ENCODE results near the gene GSTM5.
"Not testable (repeated sequence)": the region's sequence is repeated elsewhere in the genome, so short reads cannot be mapped to it uniquely, and the experiment has no call there.

DNA sequence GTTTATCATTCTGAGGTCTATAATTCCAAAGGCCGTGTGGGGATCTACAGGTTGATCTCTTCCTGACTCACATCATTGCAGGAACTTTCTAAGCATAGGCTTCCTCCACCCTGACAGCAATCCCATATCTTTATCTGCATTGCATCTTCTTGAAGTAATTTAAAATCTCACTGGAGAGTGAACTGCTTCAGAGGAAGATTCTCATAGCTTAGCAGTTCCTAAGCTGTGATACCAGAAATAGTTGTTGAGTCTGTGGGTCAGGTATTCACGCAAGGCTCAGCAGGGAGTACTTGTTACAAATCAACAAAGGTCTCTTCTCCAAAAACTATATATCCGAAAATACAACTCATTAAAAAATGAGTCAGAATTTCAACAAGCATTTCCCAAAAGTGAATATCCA lies 16.9 kb upstream of the GSTM5 start:
- TF ChIP-seq, protein P1, sequence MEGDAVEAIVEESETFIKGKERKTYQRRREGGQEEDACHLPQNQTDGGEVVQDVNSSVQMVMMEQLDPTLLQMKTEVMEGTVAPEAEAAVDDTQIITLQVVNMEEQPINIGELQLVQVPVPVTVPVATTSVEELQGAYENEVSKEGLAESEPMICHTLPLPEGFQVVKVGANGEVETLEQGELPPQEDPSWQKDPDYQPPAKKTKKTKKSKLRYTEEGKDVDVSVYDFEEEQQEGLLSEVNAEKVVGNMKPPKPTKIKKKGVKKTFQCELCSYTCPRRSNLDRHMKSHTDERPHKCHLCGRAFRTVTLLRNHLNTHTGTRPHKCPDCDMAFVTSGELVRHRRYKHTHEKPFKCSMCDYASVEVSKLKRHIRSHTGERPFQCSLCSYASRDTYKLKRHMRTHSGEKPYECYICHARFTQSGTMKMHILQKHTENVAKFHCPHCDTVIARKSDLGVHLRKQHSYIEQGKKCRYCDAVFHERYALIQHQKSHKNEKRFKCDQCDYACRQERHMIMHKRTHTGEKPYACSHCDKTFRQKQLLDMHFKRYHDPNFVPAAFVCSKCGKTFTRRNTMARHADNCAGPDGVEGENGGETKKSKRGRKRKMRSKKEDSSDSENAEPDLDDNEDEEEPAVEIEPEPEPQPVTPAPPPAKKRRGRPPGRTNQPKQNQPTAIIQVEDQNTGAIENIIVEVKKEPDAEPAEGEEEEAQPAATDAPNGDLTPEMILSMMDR (conservative IDR thresholded peaks at IDR 0.05; ENCODE audit: low read depth, low read length), result not testable (repeated sequence)
- not testable (repeated sequence) for TF ChIP-seq EZH2 (IDR thresholded peaks at IDR 0.05; ENCODE audit: low read length, unreplicated experiment)
